WI38 (cell line): ENCODE measurements around the gene TTC28.

ENCODE experiments used
- H3K4me3 ChIP-seq: 2 replicates; pipeline ENCODE4 v1.5.1; 2011; ENCODE audit warnings: low read depth, mild to moderate bottlenecking, control low read depth, low read length
- CTCF ChIP-seq: IDR thresholded peaks from 2 replicates; pipeline ENCODE4 v1.5.1; 2012; ENCODE audit warnings: low read depth, mild to moderate bottlenecking, control low read depth, low read length

The TTC28 gene

GRCh38 chr22:28268850-28269249 is 410.8 kb downstream of the TTC28 start:
- no peak overlapping the region for H3K4me3 ChIP-seq
- no peak for TF ChIP-seq CTCF

GRCh38 chr22:28268171-28268570 is 411.5 kb downstream of the TTC28 start:
- TF ChIP-seq CTCF: no peak
- H3K4me3 ChIP-seq: no peak overlapping the region

- no peak overlapping the region for H3K4me3 ChIP-seq
- TF ChIP-seq CTCF: no peak
Observed at GRCh38 chr22:28260619-28261018, 419.0 kb downstream of the TTC28 start.

GRCh38 chr22:28259774-28260312 is 419.8 kb downstream of the TTC28 start:
- TF ChIP-seq CTCF: no peak

GRCh38 chr22:28254396-28254795 is 425.2 kb downstream of the TTC28 start:
- H3K4me3 ChIP-seq: no peak overlapping the region
- no peak for TF ChIP-seq CTCF

More at GRCh38 chr22:28259774-28260312, 419.8 kb downstream of the TTC28 start:
- H3K4me3 ChIP-seq: no peak overlapping the region

GRCh38 chr22:28252539-28252938 is 427.1 kb downstream of the TTC28 start:
- no peak overlapping the region for H3K4me3 ChIP-seq
- no peak for TF ChIP-seq CTCF

- H3K4me3 ChIP-seq: no peak overlapping the region
- TF ChIP-seq CTCF: no peak
Observed at GRCh38 chr22:28250036-28250695, 429.5 kb downstream of the TTC28 start.
